Stomach (tissue), 9 donors: ENCODE measurements around the gene B9D2. TPM values are rescaled to one million over a fixed set of nuclear protein-coding genes. Genes with fewer than 3 reads are reported as not detected.

Source experiments
- DNase-seq, 2 donors: peaks; one replicate each; pipeline versions ENCODE4 v3.0.0 to v3.0.0-alpha.2; 2013 to 2019
- H3K27ac ChIP-seq, 5 donors: fragments of 200-600 bp in 4 of 5; sonication (generic) in 4 of 5; one replicate each; pipeline ENCODE4 v1.5.1; 2013 to 2019; ENCODE audit warnings: mild to moderate bottlenecking in 1 of 5, moderate library complexity in 1 of 5
- H3K27me3 ChIP-seq, 3 donors: fragments of 200-600 bp; sonication (generic); one replicate each; pipeline ENCODE4 v1.5.1; 2017 to 2019; ENCODE audit warnings: mixed run types in 1 of 3
- H3K36me3 ChIP-seq, 4 donors: fragments of 200-600 bp; sonication (generic); 1 replicate in 3 of 4; 2 replicates in 1 of 4; pipeline ENCODE4 v1.5.1; 2016 to 2019
- H3K4me1 ChIP-seq, 4 donors: fragments of 200-600 bp; sonication (generic); one replicate each; pipeline ENCODE4 v1.5.1; 2016 to 2019
- H3K4me3 ChIP-seq, 4 donors: fragments of 200-600 bp; sonication (generic) in 3 of 4; one replicate each; pipeline ENCODE4 v1.5.1; 2016 to 2019; ENCODE audit warnings: mild to moderate bottlenecking in 1 of 4
- H3K9me3 ChIP-seq, 4 donors: fragments of 200-600 bp; sonication (generic); one replicate each; pipeline ENCODE4 v1.5.1; 2016 to 2019
- CTCF ChIP-seq, 7 experiments: fragments of 450-650 bp in 4 of 7; fragments of 200-600 bp in 3 of 7; sonication (generic) in 3 of 7; IDR thresholded peaks; one replicate each; pipeline ENCODE4 v1.5.1; 2016 to 2019; ENCODE audit warnings: antibody characterized with exemption in 7 of 7, control low read depth in 2 of 7, mild to moderate bottlenecking in 1 of 7
- EP300 ChIP-seq: sonication (generic); formaldehyde crosslinking; IDR thresholded peaks from one replicate; pipeline ENCODE4 v1.6.1; 2017; ENCODE audit warnings: antibody characterized with exemption
- POLR2A ChIP-seq, 4 donors: fragments of 450-650 bp; IDR thresholded peaks; one replicate each; pipeline ENCODE4 v1.6.1; 2016; ENCODE audit warnings: antibody characterized with exemption in 4 of 4, control low read depth in 2 of 4, mild to moderate bottlenecking in 1 of 4, moderate library complexity in 1 of 4
- POLR2AphosphoS5 ChIP-seq, 3 donors: sonication (generic); formaldehyde crosslinking; IDR thresholded peaks; one replicate each; pipeline ENCODE4 v1.6.1; 2016; ENCODE audit warnings: antibody characterized with exemption in 3 of 3
- WGBS, 5 donors: extraction: QIAGEN DNeasy Blood & Tissue Kit in 3 of 5; methylation state at CpG; one replicate each; pipeline versions ENCODE4 v1.1.5 to v1.1.7; 2013 to 2018; 5-methylcytosine and 5-hydroxymethylcytosine counted together
- intact Hi-C: fragments of 100-400 bp; cut with DNase I; formaldehyde crosslinking; loops from one replicate; pipeline ENCODE4 v1.15.1; 2023; ENCODE audit warnings: low total_unique reads
- polyA plus RNA-seq, 3 donors: library from polyadenylated mRNA; stranded (reverse); fragments of 200-250 nt; gene quantifications; one replicate each; pipeline ENCODE4 v1.2.3, GENCODE V29; 2013
- total RNA-seq, 5 donors: library from RNA; depleted of rRNA; stranded (reverse); fragments of >200 nt; gene quantifications; one replicate each; pipeline versions ENCODE4 v1.1.0 to v1.2.3, GENCODE V29; 2014 to 2016
- donor health status: healthy with polysubstance abuse.
- donor health status: Bipolar disorder and iron deficiency.
- donor health status: healthy.

The B9D2 gene
- total and polyA plus RNA-seq, 8 donors, result 0.58 to 20.3 (median 9.2) TPM; not detected in 1

GRCh38 chr19:41344162-41344561 is 19.8 kb downstream of the B9D2 start:
- Histone ChIP-seq H3K9me3 (no peaks in the 10 kb centered on the region), H3K4me3 (no peak overlapping the region), H3K36me3 (peaks cover 9 to 89% (median 83%) of the 10 kb centered on the region in 4 donors), H3K27ac (no peak overlapping the region), H3K27me3 (no peaks in the 10 kb centered on the region), H3K4me1 (peaks cover 0 to 22% (median 5%) of the 10 kb centered on the region in 4 donors)
- intact Hi-C loops, result no loop called here
- TF ChIP-seq CTCF (IDR thresholded peaks at IDR 0.05) (no peak), EP300 (no peak), POLR2AphosphoS5 (IDR thresholded peaks at IDR 0.05) (no peak)
- 87 to 98% (median 94%) methylated on average over 2 of the region's 2 CpGs for WGBS, 5 donors
- no peak for DNase-seq

- Histone ChIP-seq H3K27me3 (no peaks in the 10 kb centered on the region), H3K27ac (no peak overlapping the region), H3K36me3 (peaks cover 11 to 99% (median 86%) of the 10 kb centered on the region in 4 donors), H3K9me3 (no peaks in the 10 kb centered on the region), H3K4me3 (peak overlapping the region in 1 of 4 donors; percentile 6), H3K4me1 (peaks cover 0 to 16% (median 2%) of the 10 kb centered on the region in 4 donors)
- 53 to 77% (median 57%) methylated on average over 20 of the region's 20 CpGs for WGBS, 5 donors
- intact Hi-C loops, result no loop called here
- TF ChIP-seq EP300 (no peak), POLR2AphosphoS5 (IDR thresholded peaks at IDR 0.05) (peak in 1 of 3 donors; percentile 6), CTCF (IDR thresholded peaks at IDR 0.05) (peak in 1 of 7 experiments; percentile 40)
- peak; percentile 72 for DNase-seq
Observed at GRCh38 chr19:41341669-41342490, 22.1 kb downstream of the B9D2 start.

- no peak for DNase-seq
- Histone ChIP-seq H3K9me3 (no peaks in the 10 kb centered on the region), H3K36me3 (peaks cover 9 to 95% (median 77%) of the 10 kb centered on the region in 4 donors), H3K27ac (no peak overlapping the region), H3K4me3 (no peak overlapping the region), H3K4me1 (peaks cover 0 to 22% (median 2%) of the 10 kb centered on the region in 4 donors), H3K27me3 (no peaks in the 10 kb centered on the region)
- intact Hi-C loops, result no loop called here
- WGBS, 5 donors, result 95 to 99% (median 97%) methylated on average over 5 of the region's 5 CpGs
- TF ChIP-seq EP300, result no peak
- no peak for TF ChIP-seq POLR2AphosphoS5 (IDR thresholded peaks at IDR 0.05)
- no peak for TF ChIP-seq CTCF (IDR thresholded peaks at IDR 0.05)
- TF ChIP-seq POLR2A (IDR thresholded peaks at IDR 0.05), result no peak
Observed at GRCh38 chr19:41339936-41340335, 24.0 kb downstream of the B9D2 start.

- H3K27ac ChIP-seq, result peak overlapping the region in 2 of 5 donors; percentile 63 to 79
- TF ChIP-seq POLR2AphosphoS5 (IDR thresholded peaks at IDR 0.05) (no peak), CTCF (IDR thresholded peaks at IDR 0.05) (no peak), EP300 (no peak), POLR2A (IDR thresholded peaks at IDR 0.05) (no peak)
- H3K9me3 ChIP-seq, result no peaks in the 10 kb centered on the region
- H3K4me1 ChIP-seq, result peaks cover 0 to 44% (median 8%) of the 10 kb centered on the region in 4 donors
- H3K36me3 ChIP-seq, result peaks cover 19 to 79% (median 63%) of the 10 kb centered on the region in 4 donors
- no peak overlapping the region for H3K4me3 ChIP-seq
- DNase-seq, result no peak
- intact Hi-C loops, result no loop called here
- no peaks in the 10 kb centered on the region for H3K27me3 ChIP-seq
- WGBS, 5 donors, result 88 to 93% (median 90%) methylated on average over 10 of the region's 10 CpGs
Observed at GRCh38 chr19:41335467-41335866, 28.5 kb downstream of the B9D2 start.
